Hypothalamus (tissue), 51 donors: Measurements from ENCODE around the gene TRDN.
"Not testable (repeated sequence)": the region's sequence is repeated elsewhere in the genome, so short reads cannot be mapped to it uniquely, and the experiment has no call there.

Source experiments
- DNase-seq, 51 donors: peaks; one replicate each; lab custom pipeline; 2025; lab: John Stamatoyannopoulos, UW

TRDN gene

GRCh38 chr6:123565529-123565928 lies 71.2 kb downstream of the TRDN start:
- no peak for DNase-seq

GRCh38 chr6:123564361-123564760 lies 72.4 kb downstream of the TRDN start:
- no peak for DNase-seq

- DNase-seq, result no peak
Observed at GRCh38 chr6:123562677-123563076, 74.1 kb downstream of the TRDN start.

- DNase-seq, result no peak
Observed at GRCh38 chr6:123562264-123562663, 74.5 kb downstream of the TRDN start.

- DNase-seq, result not testable (repeated sequence)
Observed at GRCh38 chr6:123559816-123560215, 76.9 kb downstream of the TRDN start.

GRCh38 chr6:123557474-123557873 lies 79.3 kb downstream of the TRDN start:
- not testable (repeated sequence) for DNase-seq

- no peak for DNase-seq
Observed at GRCh38 chr6:123551939-123552707, 84.6 kb downstream of the TRDN start.

GRCh38 chr6:123550052-123550617 lies 86.6 kb downstream of the TRDN start:
- no peak for DNase-seq

- no peak for DNase-seq
Observed at GRCh38 chr6:123549476-123549875, 87.3 kb downstream of the TRDN start.

- no peak for DNase-seq
Observed at GRCh38 chr6:123547216-123547978, 89.4 kb downstream of the TRDN start.

- no peak for DNase-seq
Observed at GRCh38 chr6:123546537-123546936, 90.2 kb downstream of the TRDN start.

- DNase-seq, result no peak
Observed at GRCh38 chr6:123541462-123541861, 95.3 kb downstream of the TRDN start.

GRCh38 chr6:123533862-123534648 lies 102.7 kb downstream of the TRDN start:
- no peak for DNase-seq

GRCh38 chr6:123529843-123530242 lies 106.9 kb downstream of the TRDN start:
- DNase-seq, result no peak

GRCh38 chr6:123529058-123529457 lies 107.7 kb downstream of the TRDN start:
- no peak for DNase-seq

GRCh38 chr6:123527406-123527805 lies 109.3 kb downstream of the TRDN start:
- DNase-seq, result no peak

- DNase-seq, result no peak
Observed at GRCh38 chr6:123526128-123526527, 110.6 kb downstream of the TRDN start.

GRCh38 chr6:123524781-123525180 lies 112.0 kb downstream of the TRDN start:
- no peak for DNase-seq

- no peak for DNase-seq
Observed at GRCh38 chr6:123520217-123520616, 116.5 kb downstream of the TRDN start.

GRCh38 chr6:123519189-123519505 lies 117.6 kb downstream of the TRDN start:
- DNase-seq, result peak in 37 of 51 donors; percentile 2 to 72 (median 31)
